Measurements from ENCODE around the gene RBM33.

The RBM33 gene

GRCh38 chr7:155763122-155763521 lies 118.7 kb downstream of the RBM33 start:
- no peak for TF ChIP-seq CTCF (IDR thresholded peaks at IDR 0.05; ENCODE audit: low read depth, low read length, missing control alignments)
- no peak for DNase-seq (ENCODE audit: low read depth)
- H3K4me3 ChIP-seq (ENCODE audit: low read depth, low read length) = no peak overlapping the region

GRCh38 chr7:155763691-155764437 lies 119.4 kb downstream of the RBM33 start:
- DNase-seq (ENCODE audit: low read depth) = no peak
- no peak overlapping the region for H3K4me3 ChIP-seq (ENCODE audit: low read depth, low read length)
- TF ChIP-seq CTCF (IDR thresholded peaks at IDR 0.05; ENCODE audit: low read depth, low read length, missing control alignments) = no peak

GRCh38 chr7:155764438-155764793 lies 120.0 kb downstream of the RBM33 start:
- H3K4me3 ChIP-seq (ENCODE audit: low read depth, low read length) = no peak overlapping the region
- no peak for TF ChIP-seq CTCF (IDR thresholded peaks at IDR 0.05; ENCODE audit: low read depth, low read length, missing control alignments)
- DNase-seq (ENCODE audit: low read depth) = no peak

- H3K4me3 ChIP-seq (ENCODE audit: low read depth, low read length) = no peak overlapping the region
- DNase-seq (ENCODE audit: low read depth) = no peak
- no peak for TF ChIP-seq CTCF (IDR thresholded peaks at IDR 0.05; ENCODE audit: low read depth, low read length, missing control alignments)
These were observed 121.0 kb downstream of the RBM33 start for GRCh38 chr7:155765458-155765857.

GRCh38 chr7:155766386-155766785 lies 121.9 kb downstream of the RBM33 start:
- TF ChIP-seq CTCF (IDR thresholded peaks at IDR 0.05; ENCODE audit: low read depth, low read length, missing control alignments) = no peak
- H3K4me3 ChIP-seq (ENCODE audit: low read depth, low read length) = no peak overlapping the region
- DNase-seq (ENCODE audit: low read depth) = no peak

GRCh38 chr7:155766966-155767916 lies 122.8 kb downstream of the RBM33 start:
- DNase-seq (ENCODE audit: low read depth) = no peak
- TF ChIP-seq CTCF (IDR thresholded peaks at IDR 0.05; ENCODE audit: low read depth, low read length, missing control alignments) = no peak
- no peak overlapping the region for H3K4me3 ChIP-seq (ENCODE audit: low read depth, low read length)

All from GM12864 (cell line).